Pulmonary artery endothelial cell (primary cell): Measurements from ENCODE around the gene ZMYM2. TPM values are rescaled to one million over a fixed set of nuclear protein-coding genes. Genes with fewer than 3 reads are reported as not detected.
"Not testable (repeated sequence)": the region's sequence is repeated elsewhere in the genome, so short reads cannot be mapped to it uniquely, and the experiment has no call there.

ENCODE experiments used
- DNase-seq: peaks from one replicate; pipeline ENCODE4 v3.0.0-alpha.2; 2011; ENCODE audit warnings: low read depth, low spot score
- total RNA-seq: library from RNA; depleted of rRNA; stranded (reverse); fragments of >200 nt; gene quantifications from 2 replicates; pipeline ENCODE4 v1.2.3, GENCODE V29; 2014

The ZMYM2 gene
- total RNA-seq, 1 donor from 2014 or later = 49.8 TPM

- no peak for DNase-seq
Measured at GRCh38 chr13:19982447-19983043, 24.0 kb downstream of the ZMYM2 start.

- peak; percentile 5 for DNase-seq
Measured at GRCh38 chr13:19984430-19985218, 26.1 kb downstream of the ZMYM2 start.

GRCh38 chr13:19985219-19985556 lies 26.7 kb downstream of the ZMYM2 start:
- DNase-seq = no peak

- DNase-seq = no peak
Measured at GRCh38 chr13:19991531-19991930, 33.0 kb downstream of the ZMYM2 start.

- DNase-seq = no peak
Measured at GRCh38 chr13:19993024-19993423, 34.5 kb downstream of the ZMYM2 start.

GRCh38 chr13:19998960-19999359 lies 40.4 kb downstream of the ZMYM2 start:
- no peak for DNase-seq

GRCh38 chr13:20000062-20000552 lies 41.6 kb downstream of the ZMYM2 start:
- DNase-seq = no peak

GRCh38 chr13:20001366-20002190 lies 43.1 kb downstream of the ZMYM2 start:
- no peak for DNase-seq

GRCh38 chr13:20002787-20003186 lies 44.3 kb downstream of the ZMYM2 start:
- DNase-seq = no peak

- DNase-seq = no peak
Measured at GRCh38 chr13:20006206-20006605, 47.7 kb downstream of the ZMYM2 start.

- DNase-seq = no peak
Measured at GRCh38 chr13:20015763-20016162, 57.2 kb downstream of the ZMYM2 start.

GRCh38 chr13:20016649-20017364 lies 58.3 kb downstream of the ZMYM2 start:
- no peak for DNase-seq

GRCh38 chr13:20017365-20017711 lies 58.8 kb downstream of the ZMYM2 start:
- no peak for DNase-seq

- no peak for DNase-seq
Measured at GRCh38 chr13:20019043-20019442, 60.5 kb downstream of the ZMYM2 start.

- DNase-seq = no peak
Measured at GRCh38 chr13:20024702-20025101, 66.2 kb downstream of the ZMYM2 start.

GRCh38 chr13:20028953-20029352 lies 70.4 kb downstream of the ZMYM2 start:
- no peak for DNase-seq

GRCh38 chr13:20033486-20033885 lies 75.0 kb downstream of the ZMYM2 start:
- DNase-seq = no peak

- no peak for DNase-seq
Measured at GRCh38 chr13:20035130-20035529, 76.6 kb downstream of the ZMYM2 start.

GRCh38 chr13:20037908-20038307 lies 79.4 kb downstream of the ZMYM2 start:
- DNase-seq = no peak

- DNase-seq = not testable (repeated sequence)
Measured at GRCh38 chr13:20042603-20043002, 84.1 kb downstream of the ZMYM2 start.

GRCh38 chr13:20043207-20043925 lies 84.8 kb downstream of the ZMYM2 start:
- DNase-seq = no peak
